NB4 (cell line): ENCODE data around the gene CAMTA1.
A peak's percentile ranks its signal among the peaks of the same experiment; 100 is the strongest.

ENCODE experiments used
- DNase-seq: peaks from one replicate; pipeline ENCODE4 v3.0.0; 2010; ENCODE audit warnings: low read depth
- H3K4me3 ChIP-seq: one replicate; pipeline ENCODE4 v1.5.1; 2011; ENCODE audit warnings: mild to moderate bottlenecking, low read depth, low read length, moderate library complexity
- CTCF ChIP-seq: IDR thresholded peaks from one replicate; pipeline ENCODE4 v1.5.1; 2012; ENCODE audit warnings: low read depth, low read length
- MAX ChIP-seq: IDR thresholded peaks from 2 replicates; pipeline ENCODE4 v1.6.1; 2011; ENCODE audit warnings: low read depth, low read length
- MYC ChIP-seq: IDR thresholded peaks from 2 replicates; pipeline ENCODE4 v1.6.1; 2011; ENCODE audit warnings: low read depth, low read length
- POLR2A ChIP-seq: IDR thresholded peaks from 2 replicates; pipeline ENCODE4 v1.6.1; 2011; ENCODE audit warnings: mild to moderate bottlenecking; ENCODE audit not compliant: insufficient read length; ENCODE audit errors: extremely low read depth

CAMTA1 gene

GRCh38 chr1:6783221-6783620 is 2.0 kb upstream of the CAMTA1 start:
- peak; percentile 16 for DNase-seq
- H3K4me3 ChIP-seq, result peak overlapping the region; percentile 82
- TF ChIP-seq CTCF, result no peak
- TF ChIP-seq POLR2A, result no peak
- no peak for TF ChIP-seq MAX
- no peak for TF ChIP-seq MYC

- TF ChIP-seq CTCF (no peak), POLR2A (no peak), MAX (no peak), MYC (no peak; the same call in 1 of the 2 replicates)
- H3K4me3 ChIP-seq, result peak overlapping the region; percentile 82
- peak; percentile 57 for DNase-seq
Observed at GRCh38 chr1:6783936-6784559, 1.2 kb upstream of the CAMTA1 start.

GRCh38 chr1:6784560-6785317 is 515 bp upstream of the CAMTA1 start:
- DNase-seq, result peak; percentile 100
- peak; percentile 91 for TF ChIP-seq MAX
- TF ChIP-seq POLR2A, result peak; percentile 63
- peak; percentile 89 for TF ChIP-seq MYC
- TF ChIP-seq CTCF, result no peak
- H3K4me3 ChIP-seq, result peak overlapping the region; percentile 82

- TF ChIP-seq CTCF (no peak), MYC (no peak), POLR2A (no peak), MAX (no peak)
- DNase-seq, result peak; percentile 50
- peak overlapping the region; percentile 73 for H3K4me3 ChIP-seq
Observed at GRCh38 chr1:6785728-6786505, 663 bp downstream of the CAMTA1 start.

GRCh38 chr1:6788946-6789345 is 3.7 kb downstream of the CAMTA1 start:
- no peak overlapping the region for H3K4me3 ChIP-seq
- TF ChIP-seq MYC (no peak), CTCF (no peak), MAX (no peak), POLR2A (no peak)
- no peak for DNase-seq
